T-helper 2 cell treated with Interferon-gamma antibody and Interleukin-4, amounts not matched to agents 5 μg/mL and 100 μg/mL, for 36 hours (primary cell): ENCODE measurements around the gene SCCPDH.
"Not testable (repeated sequence)": the region's sequence is repeated elsewhere in the genome, so short reads cannot be mapped to it uniquely, and the experiment has no call there.

ENCODE experiments used
- DNase-seq: peaks from one replicate; pipeline ENCODE4 v3.0.0; 2021; ENCODE audit warnings: low spot score
- H3K27ac Mint-ChIP-seq: one replicate; pipeline ENCODE4 v1.8.0; 2021; ENCODE audit warnings: mild to moderate bottlenecking, mixed read lengths
- H3K27me3 Mint-ChIP-seq: one replicate; pipeline ENCODE4 v1.8.0; 2021; ENCODE audit warnings: low read depth, mixed read lengths
- H3K36me3 Mint-ChIP-seq: one replicate; pipeline ENCODE4 v1.8.0; 2021; ENCODE audit warnings: low read depth, mixed read lengths
- H3K4me1 Mint-ChIP-seq: one replicate; pipeline ENCODE4 v1.8.0; 2021; ENCODE audit warnings: low read depth, mixed read lengths
- H3K4me3 Mint-ChIP-seq: one replicate; pipeline ENCODE4 v1.8.0; 2022; ENCODE audit warnings: mild to moderate bottlenecking, moderate library complexity, mixed read lengths
- H3K9me3 Mint-ChIP-seq: one replicate; pipeline ENCODE4 v1.8.0; 2021; ENCODE audit warnings: mixed read lengths

Gene SCCPDH

DNA sequence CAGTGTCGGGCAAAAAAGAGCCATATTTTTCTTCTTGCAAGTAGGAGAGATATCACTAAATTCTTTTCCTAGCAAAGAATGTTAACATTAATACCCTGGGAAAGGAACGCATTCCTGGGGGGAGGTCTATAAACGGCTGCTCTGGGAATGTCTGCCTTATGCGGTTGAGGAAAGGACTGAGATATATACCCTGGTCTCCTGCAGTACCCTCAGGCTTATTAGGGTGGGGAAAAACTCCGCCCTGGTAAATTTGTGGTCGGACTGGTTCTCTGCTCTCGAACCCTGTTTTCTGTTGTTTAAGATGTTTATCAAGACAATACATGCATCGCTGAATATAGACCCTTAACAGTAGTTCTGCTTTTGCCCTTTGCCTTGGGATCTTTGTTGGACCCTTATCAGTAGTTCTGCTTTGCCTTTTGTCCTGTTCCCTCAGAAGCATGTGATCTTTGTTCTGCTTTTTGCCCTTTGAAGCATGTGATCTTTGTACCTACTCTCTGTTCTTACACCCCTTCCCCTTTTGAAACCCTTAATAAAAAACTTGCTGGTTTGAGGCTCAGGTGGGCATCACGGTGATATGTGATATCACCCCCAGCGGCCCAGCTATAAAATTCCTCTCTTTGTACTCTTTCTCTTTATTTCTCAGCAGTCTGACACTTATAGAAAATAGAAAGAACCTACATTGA lies 29.9 kb upstream of the SCCPDH start:
- H3K27me3 Mint-ChIP-seq, H3K27ac Mint-ChIP-seq, DNase-seq, H3K36me3 Mint-ChIP-seq, H3K4me1 Mint-ChIP-seq, H3K4me3 Mint-ChIP-seq: not testable (repeated sequence)
- H3K9me3 Mint-ChIP-seq: peaks cover 19% of the 10 kb centered on the region

DNA sequence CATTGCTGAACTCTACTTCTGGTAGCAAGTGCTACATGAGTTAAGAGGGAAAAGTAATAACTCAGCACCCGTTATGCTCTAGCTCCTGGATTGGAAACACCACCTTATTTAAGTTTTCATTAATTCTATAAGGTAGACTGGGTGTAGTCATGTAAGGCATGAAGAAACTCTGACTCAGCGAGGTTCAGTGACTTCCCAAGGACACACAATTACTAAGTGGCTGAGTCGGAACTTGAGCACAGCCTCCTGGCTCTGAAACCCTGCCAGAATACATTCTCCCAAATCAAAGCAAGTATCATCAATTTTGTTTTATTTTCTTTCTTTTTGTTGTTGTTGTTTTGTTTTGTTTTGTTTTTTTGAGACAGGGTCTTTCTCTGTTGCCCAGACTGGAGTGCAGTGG lies 29.1 kb upstream of the SCCPDH start:
- H3K27me3 Mint-ChIP-seq: no peaks in the 10 kb centered on the region
- H3K36me3 Mint-ChIP-seq: peaks cover 3% of the 10 kb centered on the region
- H3K4me1 Mint-ChIP-seq: peaks cover 7% of the 10 kb centered on the region
- H3K9me3 Mint-ChIP-seq: peaks cover 19% of the 10 kb centered on the region
- no peak overlapping the region for H3K27ac Mint-ChIP-seq
- H3K4me3 Mint-ChIP-seq: no peak overlapping the region
- DNase-seq: no peak

DNA sequence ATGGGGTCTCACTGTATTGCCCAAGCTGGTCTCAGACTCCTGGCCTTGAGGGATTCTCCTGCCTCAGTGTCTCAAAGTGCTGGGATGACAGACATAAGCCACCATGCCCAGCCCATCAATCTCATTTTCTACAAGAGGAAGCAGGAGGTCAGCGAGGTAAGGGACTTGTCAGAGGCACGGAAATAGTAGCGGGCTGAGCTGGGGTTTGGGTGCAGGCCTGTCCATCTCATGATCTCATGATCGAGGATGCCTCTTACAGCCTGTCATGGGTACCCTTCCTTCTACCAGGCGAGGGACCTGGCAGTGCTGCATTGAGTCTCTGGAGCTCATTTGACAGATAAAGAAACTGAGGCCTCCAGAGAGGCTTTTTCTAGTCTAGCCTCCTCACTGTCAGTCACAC lies 28.5 kb upstream of the SCCPDH start:
- H3K4me3 Mint-ChIP-seq: no peak overlapping the region
- H3K27me3 Mint-ChIP-seq: no peaks in the 10 kb centered on the region
- DNase-seq: no peak
- H3K4me1 Mint-ChIP-seq: peaks cover 7% of the 10 kb centered on the region
- peaks cover 3% of the 10 kb centered on the region for H3K36me3 Mint-ChIP-seq
- H3K9me3 Mint-ChIP-seq: peaks cover 19% of the 10 kb centered on the region
- no peak overlapping the region for H3K27ac Mint-ChIP-seq

DNA sequence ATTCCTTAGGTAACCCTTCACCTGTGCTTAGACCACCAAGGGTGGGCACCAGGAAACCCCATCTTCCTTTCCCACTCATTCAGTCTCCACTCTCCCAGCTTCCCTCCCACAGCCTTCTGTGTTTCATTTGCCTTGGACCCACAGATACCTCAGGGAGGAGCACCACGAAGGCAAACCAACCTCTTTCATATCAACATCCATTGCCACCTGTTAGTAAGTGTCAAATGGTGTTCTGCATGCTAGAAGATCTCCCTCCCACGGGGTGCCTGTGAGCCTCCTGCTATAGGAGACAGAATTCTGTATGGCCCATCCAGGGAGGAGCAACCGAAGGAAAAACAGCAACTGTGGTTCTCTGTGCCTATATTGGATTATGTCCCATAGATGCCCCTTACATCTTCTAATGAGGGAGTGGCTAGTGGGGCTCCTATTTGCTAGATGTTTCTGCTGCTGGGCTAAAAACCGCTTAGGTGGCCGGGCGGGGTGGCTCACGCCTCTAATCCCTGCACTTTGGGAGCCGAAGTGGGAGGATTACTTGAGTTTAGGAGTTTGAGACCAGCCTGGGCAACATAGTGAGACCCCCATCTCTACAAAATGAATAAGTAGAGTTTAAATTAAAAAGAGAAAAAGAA lies 25.6 kb upstream of the SCCPDH start:
- no peak for DNase-seq
- peaks cover 7% of the 10 kb centered on the region for H3K4me1 Mint-ChIP-seq
- H3K9me3 Mint-ChIP-seq: peaks cover 12% of the 10 kb centered on the region
- no peaks in the 10 kb centered on the region for H3K27me3 Mint-ChIP-seq
- H3K4me3 Mint-ChIP-seq: peak overlapping the region; percentile 3
- no peaks in the 10 kb centered on the region for H3K36me3 Mint-ChIP-seq
- H3K27ac Mint-ChIP-seq: no peak overlapping the region

DNA sequence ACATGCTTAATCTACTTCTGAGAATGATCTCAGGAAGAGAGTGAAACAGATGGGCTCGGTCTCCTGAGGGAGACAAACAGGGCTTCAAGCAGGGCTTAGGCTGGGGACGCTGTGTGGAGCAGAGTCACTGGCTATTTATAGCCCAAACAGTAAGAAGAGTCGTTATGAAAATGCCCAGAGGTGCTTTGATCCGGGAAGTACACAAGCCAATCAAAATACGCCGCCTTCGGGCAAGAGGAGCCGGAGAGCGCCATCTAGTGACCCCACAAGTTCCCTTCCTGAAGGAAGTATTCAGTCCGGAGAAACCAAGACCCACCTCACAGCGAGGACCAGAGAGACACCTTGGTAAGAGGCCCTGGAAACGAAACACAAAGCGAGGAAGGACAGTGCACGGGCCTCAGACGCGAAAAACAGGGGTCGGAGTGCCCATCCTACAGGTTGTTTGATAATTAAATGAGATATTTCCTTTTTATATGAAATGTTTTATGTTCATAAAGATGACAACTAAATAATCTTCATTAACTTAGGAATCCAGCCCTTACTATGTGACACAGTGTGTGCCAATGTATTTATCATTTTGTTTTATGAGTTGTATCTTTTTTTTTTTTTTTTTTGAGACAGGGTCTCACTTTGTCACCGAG lies 25.0 kb upstream of the SCCPDH start:
- peak overlapping the region; percentile 3 for H3K4me3 Mint-ChIP-seq
- DNase-seq: peak; percentile 79
- no peaks in the 10 kb centered on the region for H3K36me3 Mint-ChIP-seq
- peaks cover 7% of the 10 kb centered on the region for H3K4me1 Mint-ChIP-seq
- H3K9me3 Mint-ChIP-seq: peaks cover 8% of the 10 kb centered on the region
- H3K27me3 Mint-ChIP-seq: no peaks in the 10 kb centered on the region
- no peak overlapping the region for H3K27ac Mint-ChIP-seq

DNA sequence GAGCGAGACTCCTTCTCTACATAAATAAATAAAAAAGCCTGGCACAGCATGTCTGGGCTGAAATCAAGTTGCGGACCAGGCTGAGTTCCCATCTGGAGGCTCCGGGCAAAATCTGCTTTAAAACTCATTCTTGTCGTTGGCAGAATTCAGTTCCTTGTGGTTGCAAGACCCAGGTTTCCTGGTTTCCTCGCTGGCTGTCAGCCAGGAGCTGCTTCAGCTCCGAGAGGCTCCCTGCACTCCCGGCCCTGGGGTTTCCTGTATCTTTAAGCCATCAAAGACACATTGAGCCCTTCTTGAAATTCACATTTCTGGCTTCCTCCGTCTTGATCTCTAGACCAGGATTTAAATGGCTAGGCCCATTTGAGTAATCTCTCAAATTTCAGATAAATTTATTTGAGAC lies 20.6 kb upstream of the SCCPDH start:
- no peak overlapping the region for H3K4me3 Mint-ChIP-seq
- H3K9me3 Mint-ChIP-seq: no peaks in the 10 kb centered on the region
- H3K27ac Mint-ChIP-seq: no peak overlapping the region
- DNase-seq: no peak
- peaks cover 14% of the 10 kb centered on the region for H3K4me1 Mint-ChIP-seq
- no peaks in the 10 kb centered on the region for H3K36me3 Mint-ChIP-seq
- peaks cover 5% of the 10 kb centered on the region for H3K27me3 Mint-ChIP-seq

DNA sequence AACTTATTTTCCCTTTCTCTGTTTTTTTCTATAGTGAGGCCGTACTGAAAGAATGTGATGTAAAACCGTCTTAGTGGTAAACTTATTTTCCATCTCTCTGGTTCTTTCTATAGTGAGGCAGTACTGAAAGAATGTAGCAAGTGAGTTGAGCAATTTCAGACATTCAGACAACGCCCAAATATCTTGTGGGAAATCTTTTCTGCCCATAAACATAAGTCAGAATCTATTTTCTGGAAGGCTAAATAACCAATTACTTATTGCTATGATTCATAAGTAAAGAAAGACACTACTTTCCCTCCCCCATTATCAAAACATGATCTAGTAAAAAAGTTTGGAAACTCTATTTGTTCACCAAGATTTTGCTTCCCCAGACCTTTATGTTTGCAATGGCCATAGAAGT lies 18.8 kb upstream of the SCCPDH start:
- peaks cover 2% of the 10 kb centered on the region for H3K36me3 Mint-ChIP-seq
- H3K4me1 Mint-ChIP-seq: peaks cover 17% of the 10 kb centered on the region
- no peak for DNase-seq
- no peak overlapping the region for H3K27ac Mint-ChIP-seq
- peaks cover 8% of the 10 kb centered on the region for H3K9me3 Mint-ChIP-seq
- H3K27me3 Mint-ChIP-seq: peaks cover 8% of the 10 kb centered on the region
- H3K4me3 Mint-ChIP-seq: no peak overlapping the region

DNA sequence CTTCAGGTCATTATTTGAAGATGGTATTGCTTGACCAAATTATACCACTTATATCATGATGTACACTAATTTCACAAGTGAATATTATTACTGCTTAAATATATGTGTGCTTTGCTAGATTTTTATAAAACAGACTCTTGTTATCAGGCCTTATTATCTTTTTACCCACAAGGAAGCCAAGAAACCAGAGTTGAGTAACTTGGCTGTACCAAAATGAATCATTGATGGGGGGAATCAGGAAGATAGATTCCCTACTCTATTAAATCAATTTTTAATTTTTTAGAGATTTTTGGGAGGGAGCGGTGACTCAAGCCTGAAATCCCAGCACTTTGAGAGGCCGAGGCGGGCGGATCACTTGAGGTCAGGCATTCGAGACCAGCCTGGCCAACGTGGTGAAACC lies 16.0 kb upstream of the SCCPDH start:
- H3K4me1 Mint-ChIP-seq: peaks cover 17% of the 10 kb centered on the region
- peaks cover 2% of the 10 kb centered on the region for H3K36me3 Mint-ChIP-seq
- H3K27me3 Mint-ChIP-seq: peaks cover 12% of the 10 kb centered on the region
- H3K27ac Mint-ChIP-seq: no peak overlapping the region
- DNase-seq: no peak
- peaks cover 8% of the 10 kb centered on the region for H3K9me3 Mint-ChIP-seq
- no peak overlapping the region for H3K4me3 Mint-ChIP-seq

DNA sequence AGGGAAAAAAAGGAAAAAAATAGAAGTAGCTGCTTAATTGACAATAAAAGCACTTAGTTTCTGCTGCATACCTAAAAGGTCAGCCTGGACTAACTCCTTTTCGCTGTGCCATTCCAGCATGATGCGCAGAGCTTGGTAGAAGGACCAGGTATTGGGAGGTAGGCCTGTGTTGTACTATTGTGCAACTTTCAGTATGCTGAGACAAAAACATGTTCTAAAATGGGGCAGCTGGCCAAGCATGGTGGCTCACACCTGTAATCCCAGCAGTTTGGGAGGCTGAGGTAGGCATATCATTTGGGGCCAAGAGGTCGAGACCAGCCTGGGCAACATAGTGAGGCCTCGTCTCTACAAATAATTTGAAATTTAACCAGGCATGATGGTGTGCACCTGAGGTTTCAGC lies 15.0 kb upstream of the SCCPDH start:
- Mint-ChIP-seq H3K9me3 (peaks cover 8% of the 10 kb centered on the region), H3K4me1 (peaks cover 17% of the 10 kb centered on the region), H3K27ac (no peak overlapping the region), H3K27me3 (peaks cover 12% of the 10 kb centered on the region), H3K36me3 (peaks cover 2% of the 10 kb centered on the region), H3K4me3 (no peak overlapping the region)
- DNase-seq: no peak

DNA sequence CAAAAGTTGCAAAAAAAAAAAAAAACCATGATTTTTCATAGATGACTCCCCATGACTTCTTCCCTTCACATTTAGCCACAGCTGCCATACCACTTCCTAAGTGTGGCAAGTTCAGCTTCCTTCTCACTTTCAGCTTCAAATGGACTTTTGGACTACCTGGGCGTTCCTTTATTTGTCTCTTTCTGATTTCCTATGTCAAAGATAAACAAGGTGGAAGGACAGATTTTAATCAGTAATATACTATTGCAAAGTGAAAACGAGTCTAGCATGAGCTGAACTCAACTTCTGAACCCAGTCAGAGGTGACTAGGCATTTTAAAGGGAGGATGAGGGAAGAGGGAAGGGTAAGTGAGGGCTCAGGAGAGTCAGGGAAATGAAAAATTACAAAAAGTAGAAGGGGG lies 14.4 kb upstream of the SCCPDH start:
- Mint-ChIP-seq H3K4me1 (peaks cover 17% of the 10 kb centered on the region), H3K9me3 (peaks cover 8% of the 10 kb centered on the region), H3K36me3 (peaks cover 2% of the 10 kb centered on the region), H3K27ac (no peak overlapping the region), H3K4me3 (no peak overlapping the region), H3K27me3 (peaks cover 11% of the 10 kb centered on the region)
- DNase-seq: no peak

DNA sequence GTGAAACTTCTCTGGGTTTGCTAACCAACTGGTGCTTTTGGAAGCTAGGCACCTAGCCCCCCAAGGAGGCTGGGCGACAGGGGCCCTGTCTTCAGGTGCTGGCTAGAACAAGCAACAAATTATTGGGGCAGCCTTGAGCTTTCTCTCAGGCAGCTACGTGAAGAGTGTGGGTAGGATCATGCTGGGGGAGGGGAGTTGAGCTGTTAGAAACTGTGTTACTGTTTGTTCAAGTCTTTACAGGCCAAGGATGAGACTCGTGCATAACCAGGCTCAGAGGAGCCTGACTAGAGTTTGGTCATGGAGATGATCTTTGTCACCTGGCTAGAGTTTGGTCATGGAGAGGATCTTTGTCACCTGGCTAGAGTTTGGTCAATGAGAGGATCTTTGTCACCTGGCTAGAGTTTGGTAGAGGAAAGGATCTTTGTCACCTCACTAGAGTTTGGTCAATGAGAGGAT lies 12.6 kb upstream of the SCCPDH start:
- Mint-ChIP-seq H3K9me3 (peaks cover 8% of the 10 kb centered on the region), H3K27ac (no peak overlapping the region), H3K4me1 (peaks cover 15% of the 10 kb centered on the region), H3K27me3 (peaks cover 17% of the 10 kb centered on the region), H3K36me3 (peaks cover 2% of the 10 kb centered on the region), H3K4me3 (no peak overlapping the region)
- DNase-seq: no peak

DNA sequence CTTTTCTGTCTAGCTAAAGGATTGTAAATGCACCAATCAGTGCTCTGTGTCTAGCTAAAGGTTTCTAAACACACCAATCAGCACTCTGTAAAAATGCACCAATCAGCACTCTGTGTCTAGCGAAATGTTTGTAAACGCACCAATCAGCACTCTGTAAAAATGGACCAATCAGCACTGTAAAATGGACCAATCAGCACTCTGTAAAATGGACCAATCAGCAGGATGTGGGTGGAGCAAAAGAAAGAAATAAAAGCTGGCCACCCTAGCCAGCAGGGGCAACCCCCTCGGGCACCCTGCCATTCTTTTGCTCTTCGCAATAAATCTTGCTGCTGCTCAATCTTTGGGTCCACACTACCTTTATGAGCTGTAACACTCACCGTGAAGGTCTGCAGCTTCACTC lies 11.8 kb upstream of the SCCPDH start:
- H3K4me3 Mint-ChIP-seq: not testable (repeated sequence)
- H3K27me3 Mint-ChIP-seq: peaks cover 21% of the 10 kb centered on the region

DNA sequence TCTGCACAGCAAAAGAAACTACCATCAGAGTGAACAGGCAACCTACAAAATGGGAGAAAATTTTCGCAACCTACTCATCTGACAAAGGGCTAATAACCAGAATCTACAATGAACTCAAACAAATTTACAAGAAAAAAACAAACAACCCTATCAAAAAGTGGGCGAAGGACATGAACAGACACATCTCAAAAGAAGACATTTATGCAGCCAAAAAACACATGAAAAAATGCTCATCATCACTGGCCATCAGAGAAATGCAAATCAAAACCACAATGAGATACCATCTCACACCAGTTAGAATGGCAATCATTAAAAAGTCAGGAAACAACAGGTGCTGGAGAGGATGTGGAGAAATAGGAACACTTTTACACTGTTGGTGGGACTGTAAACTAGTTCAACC lies 4.8 kb upstream of the SCCPDH start:
- H3K27me3 Mint-ChIP-seq: peaks cover 14% of the 10 kb centered on the region
- not testable (repeated sequence) for H3K36me3 Mint-ChIP-seq, H3K4me3 Mint-ChIP-seq, DNase-seq, H3K9me3 Mint-ChIP-seq, H3K27ac Mint-ChIP-seq, H3K4me1 Mint-ChIP-seq

More for the DNA sequence above, 11.8 kb upstream of the SCCPDH start:
- Mint-ChIP-seq H3K9me3 (peaks cover 12% of the 10 kb centered on the region), H3K4me1 (peaks cover 15% of the 10 kb centered on the region)
- not testable (repeated sequence) for DNase-seq, H3K27ac Mint-ChIP-seq, H3K36me3 Mint-ChIP-seq

DNA sequence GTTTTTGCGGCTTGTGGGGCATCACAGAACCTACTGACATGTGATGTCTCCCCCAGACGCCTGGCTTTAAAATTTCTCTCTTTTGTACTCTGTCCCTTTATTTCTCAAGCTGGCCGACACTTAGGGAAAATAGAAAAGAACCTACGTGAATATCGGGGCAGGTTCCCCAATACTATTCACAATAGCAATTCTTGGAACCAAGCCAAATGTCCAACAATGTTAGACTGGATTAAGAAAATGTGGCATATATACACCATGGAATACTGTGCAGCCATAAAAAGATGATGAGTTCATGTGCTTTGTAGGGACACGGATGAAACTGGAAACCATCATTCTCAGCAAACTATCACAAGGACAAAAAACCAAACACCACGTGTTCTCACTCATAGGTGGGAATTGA lies 3.4 kb upstream of the SCCPDH start:
- not testable (repeated sequence) for H3K4me3 Mint-ChIP-seq, H3K36me3 Mint-ChIP-seq, H3K9me3 Mint-ChIP-seq, H3K27me3 Mint-ChIP-seq, DNase-seq, H3K27ac Mint-ChIP-seq
- H3K4me1 Mint-ChIP-seq: peaks cover 12% of the 10 kb centered on the region
